HEK293 (cell line): Measurements from ENCODE around the gene TCERG1.

ENCODE experiments used
- CTCF ChIA-PET: fragments of 350-600 bp; formaldehyde crosslinking; extraction: SDS; loops from one replicate; lab custom pipeline; 2021; ENCODE audit warnings: antibody characterized with exemption; lab: Yijun Ruan, JAX
- POLR2A ChIA-PET: fragments of 300-600 bp; formaldehyde crosslinking; extraction: SDS; loops from one replicate; lab custom pipeline; 2020; ENCODE audit warnings: antibody characterized with exemption, inconsistent platforms; lab: Yijun Ruan, JAX
- H3K27ac ChIP-seq: fragments of 200-500 bp; sonication (Bioruptor generic); 2 replicates; pipeline ENCODE4 v1.5.1; 2014; ENCODE audit warnings: low read depth, low read length, control low read depth, inconsistent platforms; ENCODE audit errors: extremely low read depth
- H3K36me3 ChIP-seq, 2 experiments: fragments of 200-500 bp in 1 of 2; sonication (Bioruptor generic) in 1 of 2; 1 replicate in 1 of 2; 2 replicates in 1 of 2; pipeline ENCODE4 v1.5.1; 2014 to 2017; ENCODE audit warnings: inconsistent platforms in 2 of 2, low read length in 2 of 2; ENCODE audit not compliant: control insufficient read depth in 2 of 2, insufficient read depth in 1 of 2
- H3K4me1 ChIP-seq: fragments of 200-500 bp; sonication (Bioruptor generic); 2 replicates; pipeline ENCODE4 v1.5.1; 2014; ENCODE audit warnings: mild to moderate bottlenecking, low read length, inconsistent platforms; ENCODE audit not compliant: control insufficient read depth, insufficient read depth
- H3K4me3 ChIP-seq: 2 replicates; pipeline ENCODE4 v1.5.1; 2011; ENCODE audit warnings: low read depth, mild to moderate bottlenecking, control low read depth, low read length, moderate library complexity
- H3K9me3 ChIP-seq: fragments of 200-500 bp; sonication (Bioruptor generic); 2 replicates; pipeline ENCODE4 v1.5.1; 2014; ENCODE audit warnings: low read depth, low read length, inconsistent platforms; ENCODE audit not compliant: control insufficient read depth, insufficient read depth
- GLIS1 ChIP-seq: fragments of 450-650 bp; formaldehyde crosslinking; IDR thresholded peaks from 2 replicates; pipeline ENCODE4 v1.5.1; 2016; ENCODE audit warnings: missing biosample characterization, missing genetic modification characterization
- HOXD13 ChIP-seq: sonication (generic); formaldehyde crosslinking; IDR thresholded peaks from 2 replicates; pipeline ENCODE4 v1.8.0; 2022; ENCODE audit warnings: missing genetic modification reagents, borderline replicate concordance
- KLF1 ChIP-seq: fragments of 450-650 bp; formaldehyde crosslinking; IDR thresholded peaks from 2 replicates; pipeline ENCODE4 v1.5.1; 2016; ENCODE audit warnings: missing biosample characterization, missing genetic modification characterization
- MEIS1 ChIP-seq: sonication (generic); formaldehyde crosslinking; IDR thresholded peaks from 2 replicates; pipeline ENCODE4 v1.8.1; 2022; ENCODE audit warnings: missing genetic modification reagents, mild to moderate bottlenecking, borderline replicate concordance
- REPIN1 ChIP-seq: fragments of 450-650 bp; formaldehyde crosslinking; IDR thresholded peaks from 2 replicates; pipeline ENCODE4 v1.5.1; 2017; ENCODE audit warnings: missing biosample characterization, missing genetic modification characterization, low read depth
- TSHZ1 ChIP-seq: fragments of 450-650 bp; formaldehyde crosslinking; IDR thresholded peaks from 2 replicates; pipeline ENCODE4 v1.5.1; 2016; ENCODE audit warnings: missing biosample characterization, missing genetic modification characterization, borderline replicate concordance
- ZBTB17 ChIP-seq: fragments of 450-650 bp; formaldehyde crosslinking; IDR thresholded peaks from 2 replicates; pipeline ENCODE4 v1.5.1; 2016; ENCODE audit warnings: missing biosample characterization, missing genetic modification characterization
- ZFHX2 ChIP-seq: fragments of 450-650 bp; formaldehyde crosslinking; conservative IDR thresholded peaks from 2 replicates; pipeline ENCODE4 v1.5.1; 2016; ENCODE audit warnings: missing biosample characterization, missing genetic modification characterization
- ZIC2 ChIP-seq: fragments of 450-650 bp; formaldehyde crosslinking; IDR thresholded peaks from 2 replicates; pipeline ENCODE4 v1.5.1; 2016; ENCODE audit warnings: missing biosample characterization, missing genetic modification characterization
- ZNF23 ChIP-seq: fragments of 450-650 bp; formaldehyde crosslinking; IDR thresholded peaks from 2 replicates; pipeline ENCODE4 v1.5.1; 2016; ENCODE audit warnings: missing biosample characterization, missing genetic modification characterization, borderline replicate concordance
- ZNF341 ChIP-seq: fragments of 450-650 bp; formaldehyde crosslinking; IDR thresholded peaks from 2 replicates; pipeline ENCODE4; 2016; ENCODE audit warnings: low read depth, missing biosample characterization, missing genetic modification characterization
- ZNF354C ChIP-seq: fragments of 450-650 bp; formaldehyde crosslinking; IDR thresholded peaks from 2 replicates; pipeline ENCODE4 v1.5.1; 2016; ENCODE audit warnings: missing biosample characterization, missing genetic modification characterization, low read depth, borderline replicate concordance
- ZNF529 ChIP-seq: fragments of 450-650 bp; formaldehyde crosslinking; IDR thresholded peaks from 2 replicates; pipeline ENCODE4 v1.5.1; 2017; ENCODE audit warnings: missing genetic modification characterization, missing biosample characterization; ENCODE audit not compliant: insufficient replicate concordance
- ZNF530 ChIP-seq: fragments of 450-650 bp; formaldehyde crosslinking; IDR thresholded peaks from 2 replicates; pipeline ENCODE4 v1.5.1; 2016; ENCODE audit warnings: low read depth, missing biosample characterization, missing genetic modification characterization
- ZNF544 ChIP-seq: fragments of 450-650 bp; formaldehyde crosslinking; IDR thresholded peaks from 2 replicates; pipeline ENCODE4 v1.5.0; 2017; ENCODE audit warnings: missing biosample characterization, missing genetic modification characterization
- ZNF548 ChIP-seq: fragments of 450-650 bp; formaldehyde crosslinking; IDR thresholded peaks from 2 replicates; pipeline ENCODE4 v1.5.1; 2016; ENCODE audit warnings: missing biosample characterization, missing genetic modification characterization
- ZNF600 ChIP-seq: fragments of 450-650 bp; formaldehyde crosslinking; IDR thresholded peaks from 2 replicates; pipeline ENCODE4 v1.5.1; 2016; ENCODE audit warnings: missing biosample characterization, missing genetic modification characterization
- ZNF621 ChIP-seq: fragments of 450-650 bp; formaldehyde crosslinking; IDR thresholded peaks from 2 replicates; pipeline ENCODE4 v1.5.1; 2017; ENCODE audit warnings: missing biosample characterization, missing genetic modification characterization
- TF ChIP-seq, protein P1 (sequence below): fragments of 450-650 bp; formaldehyde crosslinking; IDR thresholded peaks from 2 replicates; pipeline ENCODE4 v1.5.1; 2016; ENCODE audit warnings: missing biosample characterization, missing genetic modification characterization
- TF ChIP-seq, protein P2 (sequence below): fragments of 450-650 bp; formaldehyde crosslinking; IDR thresholded peaks from 2 replicates; pipeline ENCODE4 v1.5.1; 2017; ENCODE audit warnings: missing biosample characterization, missing genetic modification characterization
- TF ChIP-seq, protein P3 (sequence below): fragments of 450-650 bp; formaldehyde crosslinking; conservative IDR thresholded peaks from 2 replicates; pipeline ENCODE4 v1.5.1; 2016; ENCODE audit warnings: low read depth, missing biosample characterization, missing genetic modification characterization

The TCERG1 gene

DNA sequence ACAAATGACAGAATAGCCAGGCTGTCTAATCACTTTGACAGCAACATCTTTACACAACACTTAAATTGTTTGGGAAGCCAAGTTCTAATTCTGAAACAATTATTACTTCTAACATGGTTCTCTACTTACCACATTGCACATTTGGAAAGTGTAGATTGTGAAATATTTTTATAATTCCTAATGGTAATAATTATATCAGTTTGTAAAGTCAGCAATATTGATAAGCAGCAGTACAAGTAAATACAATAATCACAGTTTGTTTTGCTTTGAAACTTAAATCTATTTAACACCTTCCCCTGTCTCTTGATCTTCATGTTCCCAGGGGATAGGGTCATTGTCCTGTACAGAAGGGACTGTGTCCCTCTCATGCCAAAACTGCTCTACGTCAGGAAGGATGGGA lies 67.4 kb downstream of the TCERG1 start:
- no peak overlapping the region for H3K27ac ChIP-seq
- H3K4me1 ChIP-seq: no peaks in the 10 kb centered on the region
- H3K36me3 ChIP-seq: peaks cover 27 to 36% of the 10 kb centered on the region in 2 experiments
- CTCF ChIA-PET: interaction anchor here (0.6 kb wide), 1 partner anchor 480 kb away, joined by 3 read pairs; no protein-coding TSS in a partner anchor
- no peak overlapping the region for H3K4me3 ChIP-seq
- POLR2A ChIA-PET: no interaction called here
- H3K9me3 ChIP-seq: no peaks in the 10 kb centered on the region
- TF ChIP-seq, protein P1, sequence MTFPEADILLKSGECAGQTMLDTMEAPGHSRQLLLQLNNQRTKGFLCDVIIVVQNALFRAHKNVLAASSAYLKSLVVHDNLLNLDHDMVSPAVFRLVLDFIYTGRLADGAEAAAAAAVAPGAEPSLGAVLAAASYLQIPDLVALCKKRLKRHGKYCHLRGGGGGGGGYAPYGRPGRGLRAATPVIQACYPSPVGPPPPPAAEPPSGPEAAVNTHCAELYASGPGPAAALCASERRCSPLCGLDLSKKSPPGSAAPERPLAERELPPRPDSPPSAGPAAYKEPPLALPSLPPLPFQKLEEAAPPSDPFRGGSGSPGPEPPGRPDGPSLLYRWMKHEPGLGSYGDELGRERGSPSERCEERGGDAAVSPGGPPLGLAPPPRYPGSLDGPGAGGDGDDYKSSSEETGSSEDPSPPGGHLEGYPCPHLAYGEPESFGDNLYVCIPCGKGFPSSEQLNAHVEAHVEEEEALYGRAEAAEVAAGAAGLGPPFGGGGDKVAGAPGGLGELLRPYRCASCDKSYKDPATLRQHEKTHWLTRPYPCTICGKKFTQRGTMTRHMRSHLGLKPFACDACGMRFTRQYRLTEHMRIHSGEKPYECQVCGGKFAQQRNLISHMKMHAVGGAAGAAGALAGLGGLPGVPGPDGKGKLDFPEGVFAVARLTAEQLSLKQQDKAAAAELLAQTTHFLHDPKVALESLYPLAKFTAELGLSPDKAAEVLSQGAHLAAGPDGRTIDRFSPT (tag by site-specific recombination): no peak
- TF ChIP-seq ZNF530 (tag by site-specific recombination) (no peak), REPIN1 (tag by site-specific recombination) (no peak), ZNF341 (tag by site-specific recombination) (no peak), MEIS1 (CRISPR knock-in tag) (no peak), ZIC2 (no peak), ZNF600 (tag by site-specific recombination) (no peak)

- POLR2A ChIA-PET: no interaction called here
- Histone ChIP-seq H3K9me3 (no peaks in the 10 kb centered on the region), H3K36me3 (peaks cover 17 to 26% of the 10 kb centered on the region in 2 experiments), H3K4me3 (no peak overlapping the region), H3K27ac (no peak overlapping the region), H3K4me1 (no peaks in the 10 kb centered on the region)
- CTCF ChIA-PET: interaction anchor here (1.0 to 1.8 kb wide), 4 partner anchors 11 to 48 kb away, joined by 3 to 6 read pairs (median 4); no protein-coding TSS in a partner anchor
- 0 out of 2 replicates have a peak, but pooled peaks have one; percentile 18 for TF ChIP-seq ZBTB17 (tag by site-specific recombination)
- TF ChIP-seq ZNF621: no peak
These were observed 68.5 kb downstream of the TCERG1 start for GRCh38 chr5:146515473-146516150.

DNA sequence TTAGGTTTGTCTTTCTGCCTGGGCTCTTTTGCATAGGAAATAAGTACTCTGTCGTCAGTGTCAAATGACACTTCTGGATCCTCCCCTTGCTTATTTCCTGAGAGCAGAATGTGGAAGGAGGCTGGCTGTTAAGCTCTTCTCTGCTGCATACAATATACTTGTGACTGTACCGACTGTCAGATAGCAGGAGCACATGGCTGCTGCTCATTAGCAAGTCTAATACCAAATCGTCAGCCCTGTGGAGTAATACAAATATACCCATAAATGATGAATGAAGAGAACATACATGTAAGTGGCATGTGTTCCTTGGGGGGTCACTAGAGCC lies 69.0 kb downstream of the TCERG1 start, which contains the start of gene GPR151:
Gene GPR151 (minus strand): TSS at position 40 of the 325 bp plus-strand sequence. CDS start 77 bp downstream, outside the sequence.
- no peak within 1 kb of the TSS for H3K4me3 ChIP-seq
- CTCF ChIA-PET: interaction anchor here (1.0 to 1.8 kb wide), 4 partner anchors 11 to 49 kb away, joined by 3 to 6 read pairs (median 4); no protein-coding TSS in a partner anchor
- no peaks in the 10 kb centered on the region for H3K4me1 ChIP-seq
- H3K9me3 ChIP-seq: no peaks in the 10 kb centered on the region
- no peak within 1 kb of the TSS for H3K27ac ChIP-seq
- POLR2A ChIA-PET: no interaction called here
- H3K36me3 ChIP-seq: peaks cover 14 to 21% of the 10 kb centered on the region in 2 experiments; a peak in 2 of 3 replicates
- TF ChIP-seq ZNF354C (tag by site-specific recombination): no peak
- TF ChIP-seq GLIS1 (tag by site-specific recombination): no peak
- no peak for TF ChIP-seq ZNF23 (tag by site-specific recombination)
- no peak for TF ChIP-seq ZNF544 (tag by site-specific recombination)
- no peak for TF ChIP-seq MEIS1 (CRISPR knock-in tag)
- TF ChIP-seq, protein P2, sequence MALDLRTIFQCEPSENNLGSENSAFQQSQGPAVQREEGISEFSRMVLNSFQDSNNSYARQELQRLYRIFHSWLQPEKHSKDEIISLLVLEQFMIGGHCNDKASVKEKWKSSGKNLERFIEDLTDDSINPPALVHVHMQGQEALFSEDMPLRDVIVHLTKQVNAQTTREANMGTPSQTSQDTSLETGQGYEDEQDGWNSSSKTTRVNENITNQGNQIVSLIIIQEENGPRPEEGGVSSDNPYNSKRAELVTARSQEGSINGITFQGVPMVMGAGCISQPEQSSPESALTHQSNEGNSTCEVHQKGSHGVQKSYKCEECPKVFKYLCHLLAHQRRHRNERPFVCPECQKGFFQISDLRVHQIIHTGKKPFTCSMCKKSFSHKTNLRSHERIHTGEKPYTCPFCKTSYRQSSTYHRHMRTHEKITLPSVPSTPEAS (tag by site-specific recombination): no peak
- TF ChIP-seq ZNF529 (tag by site-specific recombination): no peak
- no peak for TF ChIP-seq ZFHX2 (tag by site-specific recombination)
- TF ChIP-seq ZNF548 (tag by site-specific recombination): no peak
- TF ChIP-seq HOXD13 (CRISPR knock-in tag): no peak
- TF ChIP-seq, protein P3, sequence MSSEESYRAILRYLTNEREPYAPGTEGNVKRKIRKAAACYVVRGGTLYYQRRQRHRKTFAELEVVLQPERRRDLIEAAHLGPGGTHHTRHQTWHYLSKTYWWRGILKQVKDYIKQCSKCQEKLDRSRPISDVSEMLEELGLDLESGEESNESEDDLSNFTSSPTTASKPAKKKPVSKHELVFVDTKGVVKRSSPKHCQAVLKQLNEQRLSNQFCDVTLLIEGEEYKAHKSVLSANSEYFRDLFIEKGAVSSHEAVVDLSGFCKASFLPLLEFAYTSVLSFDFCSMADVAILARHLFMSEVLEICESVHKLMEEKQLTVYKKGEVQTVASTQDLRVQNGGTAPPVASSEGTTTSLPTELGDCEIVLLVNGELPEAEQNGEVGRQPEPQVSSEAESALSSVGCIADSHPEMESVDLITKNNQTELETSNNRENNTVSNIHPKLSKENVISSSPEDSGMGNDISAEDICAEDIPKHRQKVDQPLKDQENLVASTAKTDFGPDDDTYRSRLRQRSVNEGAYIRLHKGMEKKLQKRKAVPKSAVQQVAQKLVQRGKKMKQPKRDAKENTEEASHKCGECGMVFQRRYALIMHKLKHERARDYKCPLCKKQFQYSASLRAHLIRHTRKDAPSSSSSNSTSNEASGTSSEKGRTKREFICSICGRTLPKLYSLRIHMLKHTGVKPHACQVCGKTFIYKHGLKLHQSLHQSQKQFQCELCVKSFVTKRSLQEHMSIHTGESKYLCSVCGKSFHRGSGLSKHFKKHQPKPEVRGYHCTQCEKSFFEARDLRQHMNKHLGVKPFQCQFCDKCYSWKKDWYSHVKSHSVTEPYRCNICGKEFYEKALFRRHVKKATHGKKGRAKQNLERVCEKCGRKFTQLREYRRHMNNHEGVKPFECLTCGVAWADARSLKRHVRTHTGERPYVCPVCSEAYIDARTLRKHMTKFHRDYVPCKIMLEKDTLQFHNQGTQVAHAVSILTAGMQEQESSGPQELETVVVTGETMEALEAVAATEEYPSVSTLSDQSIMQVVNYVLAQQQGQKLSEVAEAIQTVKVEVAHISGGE: no peak
- no peak for TF ChIP-seq TSHZ1 (tag by site-specific recombination)
- TF ChIP-seq KLF1: no peak
